KMS-11 (cell line): ENCODE data around the gene HPSE.

Source experiments
- H2AFZ ChIP-seq: fragments of 200-600 bp; sonication (generic); 2 replicates; pipeline ENCODE4 v1.6.1; 2016; ENCODE audit warnings: antibody characterized with exemption, mixed run types, low read depth
- H3K27ac ChIP-seq: fragments of 200-600 bp; sonication (generic); 2 replicates; pipeline ENCODE4 v1.6.1; 2016; ENCODE audit warnings: mild to moderate bottlenecking, mixed run types
- H3K27me3 ChIP-seq: fragments of 200-600 bp; sonication (generic); 2 replicates; pipeline ENCODE4 v1.6.1; 2017; ENCODE audit warnings: mild to moderate bottlenecking, low read depth, mixed run types, moderate library complexity; ENCODE audit not compliant: insufficient read depth
- H3K36me3 ChIP-seq: fragments of 200-600 bp; sonication (generic); 2 replicates; pipeline ENCODE4 v1.6.1; 2017; ENCODE audit warnings: mild to moderate bottlenecking, mixed run types; ENCODE audit not compliant: insufficient read depth
- H3K4me1 ChIP-seq: fragments of 200-600 bp; sonication (generic); 2 replicates; pipeline ENCODE4 v1.6.1; 2016; ENCODE audit warnings: mild to moderate bottlenecking, low read depth, mixed run types; ENCODE audit not compliant: poor library complexity, severe bottlenecking
- H3K4me2 ChIP-seq: fragments of 200-600 bp; sonication (generic); 2 replicates; pipeline ENCODE4 v1.7.0; 2016; ENCODE audit warnings: mild to moderate bottlenecking, mixed run types
- H3K4me3 ChIP-seq: fragments of 200-600 bp; sonication (generic); IDR thresholded peaks from 2 replicates; pipeline ENCODE4 v1.6.1; 2017; ENCODE audit warnings: low read depth, low read length, mixed read lengths; ENCODE audit not compliant: insufficient read depth
- H3K79me2 ChIP-seq: fragments of 200-600 bp; sonication (generic); 2 replicates; pipeline ENCODE4 v1.6.1; 2016; ENCODE audit warnings: low read depth, mixed run types; ENCODE audit not compliant: insufficient read depth
- H3K9ac ChIP-seq: fragments of 200-600 bp; sonication (generic); 2 replicates; pipeline ENCODE4 v1.6.1; 2016; ENCODE audit warnings: mild to moderate bottlenecking, mixed run types
- H4K20me1 ChIP-seq: fragments of 200-600 bp; sonication (generic); 2 replicates; pipeline ENCODE4 v1.6.1; 2016; ENCODE audit warnings: mild to moderate bottlenecking, mixed run types; ENCODE audit not compliant: insufficient read depth
- TF ChIP-seq, protein P1 (sequence below): fragments of 200-600 bp; sonication (generic); conservative IDR thresholded peaks from 2 replicates; pipeline ENCODE4 v1.6.1; 2017; ENCODE audit warnings: low read depth, mild to moderate bottlenecking, antibody characterized with exemption, low read length, moderate library complexity, mixed read lengths

HPSE gene

GRCh38 chr4:83348074-83348473 lies 13.4 kb upstream of the HPSE start:
- no peaks in the 10 kb centered on the region for H4K20me1 ChIP-seq
- no peaks in the 10 kb centered on the region for H3K27me3 ChIP-seq
- H3K36me3 ChIP-seq: no peaks in the 10 kb centered on the region
- no peak overlapping the region for H3K4me2 ChIP-seq
- H2AFZ ChIP-seq: no peak overlapping the region
- TF ChIP-seq, protein P1, sequence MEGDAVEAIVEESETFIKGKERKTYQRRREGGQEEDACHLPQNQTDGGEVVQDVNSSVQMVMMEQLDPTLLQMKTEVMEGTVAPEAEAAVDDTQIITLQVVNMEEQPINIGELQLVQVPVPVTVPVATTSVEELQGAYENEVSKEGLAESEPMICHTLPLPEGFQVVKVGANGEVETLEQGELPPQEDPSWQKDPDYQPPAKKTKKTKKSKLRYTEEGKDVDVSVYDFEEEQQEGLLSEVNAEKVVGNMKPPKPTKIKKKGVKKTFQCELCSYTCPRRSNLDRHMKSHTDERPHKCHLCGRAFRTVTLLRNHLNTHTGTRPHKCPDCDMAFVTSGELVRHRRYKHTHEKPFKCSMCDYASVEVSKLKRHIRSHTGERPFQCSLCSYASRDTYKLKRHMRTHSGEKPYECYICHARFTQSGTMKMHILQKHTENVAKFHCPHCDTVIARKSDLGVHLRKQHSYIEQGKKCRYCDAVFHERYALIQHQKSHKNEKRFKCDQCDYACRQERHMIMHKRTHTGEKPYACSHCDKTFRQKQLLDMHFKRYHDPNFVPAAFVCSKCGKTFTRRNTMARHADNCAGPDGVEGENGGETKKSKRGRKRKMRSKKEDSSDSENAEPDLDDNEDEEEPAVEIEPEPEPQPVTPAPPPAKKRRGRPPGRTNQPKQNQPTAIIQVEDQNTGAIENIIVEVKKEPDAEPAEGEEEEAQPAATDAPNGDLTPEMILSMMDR: no peak
- H3K4me3 ChIP-seq: no peak overlapping the region
- H3K27ac ChIP-seq: no peak overlapping the region
- peaks cover 16% of the 10 kb centered on the region for H3K4me1 ChIP-seq
- no peaks in the 10 kb centered on the region for H3K79me2 ChIP-seq
- no peak overlapping the region for H3K9ac ChIP-seq

DNA sequence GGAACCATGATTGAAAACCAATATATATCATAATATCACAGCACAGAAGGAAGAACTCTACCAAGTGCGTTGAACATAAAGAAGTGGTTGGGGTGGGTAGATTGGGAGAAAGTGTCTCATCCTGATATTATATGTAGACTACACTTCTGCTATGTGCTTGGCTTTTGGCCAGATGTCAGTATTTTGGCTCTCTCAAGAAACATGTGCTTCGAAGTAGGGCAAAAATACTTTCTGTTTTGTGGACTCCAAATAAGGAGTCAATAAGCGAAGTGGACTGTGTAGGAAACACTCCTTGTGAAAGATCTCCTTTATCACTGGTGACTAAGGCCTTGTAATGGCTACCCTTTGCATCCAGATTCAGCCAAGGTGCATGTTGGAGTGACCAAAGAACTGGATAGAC lies 7.8 kb upstream of the HPSE start:
- Histone ChIP-seq H3K4me2 (no peak overlapping the region), H3K4me3 (no peak overlapping the region), H4K20me1 (no peaks in the 10 kb centered on the region), H3K4me1 (peaks cover 35% of the 10 kb centered on the region), H2AFZ (no peak overlapping the region), H3K9ac (no peak overlapping the region), H3K27me3 (no peaks in the 10 kb centered on the region), H3K79me2 (no peaks in the 10 kb centered on the region), H3K36me3 (no peaks in the 10 kb centered on the region), H3K27ac (no peak overlapping the region)
- TF ChIP-seq, protein P1: no peak

- no peaks in the 10 kb centered on the region for H4K20me1 ChIP-seq
- H3K36me3 ChIP-seq: no peaks in the 10 kb centered on the region
- peak overlapping the region; percentile 67 for H3K4me2 ChIP-seq
- H3K4me3 ChIP-seq: peak overlapping the region; percentile 87
- no peaks in the 10 kb centered on the region; the same call in 1 of the 2 replicates for H3K27me3 ChIP-seq
- H3K9ac ChIP-seq: no peak overlapping the region
- H3K27ac ChIP-seq: peak overlapping the region; percentile 44
- peaks cover 35% of the 10 kb centered on the region for H3K4me1 ChIP-seq
- no peaks in the 10 kb centered on the region for H3K79me2 ChIP-seq
- TF ChIP-seq, protein P1: no peak
- no peak overlapping the region for H2AFZ ChIP-seq
These were observed 6.2 kb upstream of the HPSE start for GRCh38 chr4:83340692-83341343.

GRCh38 chr4:83339573-83339972 lies 4.9 kb upstream of the HPSE start:
- Histone ChIP-seq H3K4me3 (no peak overlapping the region), H3K27me3 (peaks cover 9% of the 10 kb centered on the region), H3K27ac (no peak overlapping the region), H2AFZ (no peak overlapping the region), H3K4me1 (peaks cover 43% of the 10 kb centered on the region), H3K4me2 (no peak overlapping the region), H3K36me3 (no peaks in the 10 kb centered on the region), H3K9ac (no peak overlapping the region), H3K79me2 (no peaks in the 10 kb centered on the region), H4K20me1 (no peaks in the 10 kb centered on the region)
- TF ChIP-seq, protein P1: no peak
